ENCODE results near the gene KRTAP22-2.

Gene KRTAP22-2

GRCh38 chr21:30563072-30563471 is 27.1 kb downstream of the KRTAP22-2 start:
- no peak for DNase-seq (ENCODE audit: low spot score)

DNA sequence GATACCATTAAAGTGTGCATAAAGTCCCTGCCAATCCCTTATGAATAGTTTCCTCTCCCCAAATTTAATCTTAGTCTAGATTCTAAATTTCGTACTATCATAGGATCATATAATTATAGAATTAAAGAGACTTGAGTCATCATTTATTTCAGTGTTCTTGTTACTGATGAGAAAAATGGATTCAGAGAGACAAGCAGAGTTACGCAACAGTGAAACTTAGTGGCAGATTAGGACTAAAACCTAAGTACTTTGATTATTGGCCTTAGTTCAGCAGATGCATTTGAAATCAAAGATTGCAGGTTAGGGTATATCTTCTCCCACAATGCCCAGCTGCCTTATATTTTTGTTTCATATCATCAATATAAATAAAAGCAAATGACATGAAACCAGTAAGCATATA is 28.2 kb downstream of the KRTAP22-2 start:
- no peak for DNase-seq (ENCODE audit: low spot score)

- DNase-seq (ENCODE audit: low spot score) = no peak
These were observed 28.8 kb downstream of the KRTAP22-2 start, which contains the start of gene KRTAP19-7 for GRCh38 chr21:30561264-30561895. KRTAP19-7 (minus strand) TSS chr21:30561314; CDS start chr21:30561289, 25 bp downstream.

GRCh38 chr21:30555095-30555494 is 35.1 kb downstream of the KRTAP22-2 start:
- no peak for DNase-seq (ENCODE audit: low spot score)

DNA sequence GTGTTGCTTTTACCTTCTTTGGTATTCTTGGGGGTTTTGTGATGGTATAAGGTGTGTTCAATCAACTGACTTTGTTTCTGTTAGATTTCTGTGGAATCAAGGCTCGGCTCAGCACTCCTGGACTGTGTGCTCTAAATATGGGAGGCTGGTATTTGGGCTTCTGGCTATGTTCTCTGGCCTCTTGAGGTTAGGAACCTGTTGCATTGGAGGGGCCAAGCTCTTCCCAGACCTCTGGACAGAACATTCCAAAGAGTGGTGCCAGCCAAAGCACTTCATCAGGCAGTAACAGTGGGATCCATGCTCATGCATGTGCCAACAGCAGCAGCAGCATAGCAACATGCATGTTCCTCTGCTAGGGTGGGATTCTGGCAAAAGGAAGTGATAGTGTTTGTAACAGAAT is 37.4 kb downstream of the KRTAP22-2 start:
- DNase-seq (ENCODE audit: low spot score) = no peak

DNA sequence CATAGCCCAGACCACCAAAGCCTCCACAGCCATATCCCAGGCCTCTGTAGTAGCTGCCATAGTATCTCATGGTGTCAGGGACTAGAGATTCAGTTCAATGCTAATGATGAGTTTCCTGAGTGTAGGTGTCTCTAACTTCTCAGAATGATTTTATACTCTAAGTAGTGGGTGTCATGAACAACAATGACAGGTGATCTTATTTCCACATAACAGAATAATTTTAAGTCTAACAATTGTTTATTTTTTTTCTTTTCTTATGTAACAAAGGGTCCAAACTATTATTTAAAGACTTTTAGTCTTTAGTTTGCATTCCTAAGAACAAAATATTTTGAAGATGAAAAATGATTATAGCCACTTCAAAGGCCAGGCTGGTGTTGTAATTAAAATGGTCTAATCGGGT is 48.4 kb downstream of the KRTAP22-2 start, which contains the start of gene KRTAP19-6:
Gene KRTAP19-6, minus strand, starts transcription at position 101 of the 400 bp plus-strand sequence. Its CDS starts 31 bp downstream, at position 70.
- DNase-seq (ENCODE audit: low spot score) = no peak

Measured in germinal center (tissue), 1 donor.